Stimulated activated CD4-positive, alpha-beta T cell treated with anti-CD3 and anti-CD28 coated beads, Interleukin-4, amount 100 ng/mL, for 4 hours (primary cell): ENCODE data around the gene TBC1D22A.

Source experiments
- DNase-seq, 2 experiments: peaks; one replicate each; pipeline ENCODE4 v3.0.0-alpha.2; 2020

TBC1D22A gene

DNA sequence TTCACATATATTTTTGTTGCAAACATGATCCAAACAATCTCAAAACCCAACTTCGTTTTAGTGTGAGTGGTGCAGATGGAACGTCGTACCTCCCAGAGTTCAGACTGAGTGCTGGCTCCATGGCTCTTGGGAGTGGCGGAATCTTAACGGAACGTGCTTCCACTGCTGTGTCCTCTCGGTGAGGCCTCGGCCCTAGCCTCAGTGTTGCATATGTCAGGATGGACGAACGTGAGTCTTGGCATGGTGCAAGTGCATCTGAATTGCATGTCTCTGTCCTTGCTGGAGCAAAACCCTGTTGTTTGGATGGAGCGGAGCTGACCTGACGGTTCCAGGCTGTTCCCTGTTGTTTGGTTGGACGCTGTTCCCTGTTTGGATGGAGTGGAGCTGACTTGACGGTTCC is 306.8 kb downstream of the TBC1D22A start:
- no peak for DNase-seq

DNA sequence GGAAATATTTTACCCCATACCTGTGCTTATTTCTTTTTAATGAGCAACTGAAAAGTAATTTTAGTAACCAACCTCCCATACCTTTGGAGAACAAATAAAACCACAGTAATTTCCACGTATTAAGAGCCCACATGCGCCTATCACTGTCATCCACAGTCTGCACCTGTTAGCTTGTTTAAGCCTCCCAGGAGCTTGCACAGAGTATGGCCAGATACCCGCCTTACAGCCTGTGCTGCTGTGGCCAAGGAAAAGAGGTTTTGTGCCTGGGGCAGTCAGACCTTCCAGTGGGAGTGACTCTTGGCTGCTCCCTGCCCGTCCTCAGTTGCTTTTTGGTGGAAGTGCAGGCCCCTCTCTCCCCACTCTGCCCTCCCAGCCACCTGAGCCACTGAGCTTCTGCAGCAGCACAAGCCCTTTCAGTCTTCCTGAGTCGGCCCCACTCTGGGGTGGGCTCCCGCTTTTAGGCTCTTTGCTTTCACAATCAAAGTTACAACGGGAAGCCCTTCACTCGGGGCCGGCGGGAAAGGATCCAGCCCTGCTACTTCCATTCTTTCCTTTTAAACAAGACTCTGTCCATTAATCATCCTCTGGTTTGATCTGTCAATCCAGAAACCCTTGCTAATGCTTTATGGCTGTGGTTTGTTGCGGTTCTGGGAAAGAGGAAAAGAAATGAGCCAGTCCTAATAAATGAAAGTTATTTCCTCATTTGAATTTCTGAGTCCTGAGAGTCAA is 308.8 kb downstream of the TBC1D22A start:
- no peak for DNase-seq

DNA sequence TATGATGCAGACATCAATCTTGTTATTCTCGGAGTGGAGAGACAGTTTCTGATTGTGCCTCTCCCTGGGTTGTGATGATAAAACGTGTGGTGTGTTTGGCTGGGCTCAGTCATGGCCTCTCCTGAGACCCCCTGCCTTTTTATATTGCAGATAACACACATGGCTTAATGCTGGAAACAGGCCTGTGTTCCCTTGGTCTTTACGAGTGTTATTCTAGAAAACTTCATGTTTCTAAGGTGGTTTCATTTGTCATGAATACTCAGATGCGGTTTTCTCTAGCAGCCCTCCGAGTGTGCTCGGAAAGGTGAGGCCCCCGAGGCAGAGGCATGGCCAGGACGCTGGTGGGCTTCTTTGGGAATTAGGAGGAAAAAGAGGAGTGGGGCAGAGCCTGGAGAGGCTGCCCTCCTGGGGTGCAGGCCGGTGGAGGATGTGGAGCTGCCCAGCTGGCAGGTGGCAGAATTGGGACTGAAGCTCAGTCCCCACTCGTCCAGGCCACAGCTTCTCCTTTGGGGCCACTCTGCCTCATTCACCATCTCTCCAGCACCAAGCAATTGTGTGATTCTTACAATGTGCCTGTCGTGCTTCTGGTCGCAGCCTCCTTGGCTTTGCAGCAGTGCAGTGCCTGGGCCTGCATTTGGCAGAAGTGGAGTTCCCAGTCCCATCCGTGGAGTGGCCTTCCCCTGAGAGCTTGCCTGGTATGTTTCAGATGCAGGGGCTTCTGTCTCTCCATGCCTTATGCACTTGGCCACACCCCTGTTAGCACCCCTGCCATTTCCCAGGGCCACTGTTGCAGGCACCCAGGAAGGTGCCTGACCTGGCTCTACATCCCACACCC is 309.6 kb downstream of the TBC1D22A start:
- DNase-seq: no peak

DNA sequence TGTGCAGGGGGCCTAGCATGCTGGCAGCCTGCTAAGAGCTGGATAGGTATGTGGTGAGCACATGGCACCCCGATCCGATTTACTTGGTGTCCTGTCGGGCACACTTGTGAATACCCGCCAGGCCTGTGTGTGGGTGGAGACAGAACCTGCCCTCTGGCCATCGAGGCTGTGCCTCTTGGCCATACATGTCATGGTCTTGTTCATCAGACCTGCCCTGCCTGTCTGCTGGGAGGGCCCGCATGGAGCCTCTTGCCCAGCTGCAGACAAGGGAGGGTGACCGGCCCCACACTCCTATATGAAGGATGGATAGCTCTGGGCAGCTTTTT is 310.2 kb downstream of the TBC1D22A start:
- DNase-seq: no peak

DNA sequence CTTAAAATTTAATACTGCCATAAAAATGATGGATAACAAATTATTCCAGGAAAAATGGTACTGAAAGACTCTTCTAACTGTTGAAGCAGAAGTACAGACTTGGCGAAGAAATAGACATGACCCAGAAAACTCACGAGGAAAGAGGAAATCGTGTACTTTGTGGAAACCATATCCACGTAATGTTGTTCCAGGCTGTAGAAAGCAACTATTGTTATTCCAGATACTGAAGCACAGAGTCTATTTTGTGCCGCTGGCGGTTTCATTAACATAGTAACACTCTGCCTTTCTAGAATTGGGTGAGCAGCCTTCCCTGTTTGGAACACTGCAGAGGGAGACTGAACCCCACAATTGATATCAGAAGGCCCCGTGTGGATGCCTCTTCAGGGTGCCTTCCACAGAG is 310.6 kb downstream of the TBC1D22A start:
- DNase-seq: no peak

DNA sequence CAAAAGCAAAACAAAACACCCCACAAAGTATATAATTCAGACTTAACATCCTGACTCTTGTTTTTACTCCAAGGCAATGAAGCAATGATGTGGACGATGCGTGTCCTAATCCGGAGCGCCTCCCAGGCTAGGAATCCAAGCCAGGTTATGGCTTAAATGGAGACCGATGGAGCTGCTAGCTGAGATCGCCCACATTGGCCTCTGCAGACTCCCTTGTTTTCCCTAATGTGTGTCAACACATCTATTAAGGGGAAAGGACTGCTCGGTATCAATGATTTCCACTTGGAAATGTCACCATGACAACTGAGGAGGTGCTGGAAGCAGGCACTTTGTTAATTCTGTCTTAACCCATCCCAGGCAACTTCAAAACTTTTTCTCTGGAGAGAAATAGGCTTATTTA is 311.7 kb downstream of the TBC1D22A start:
- no peak for DNase-seq

DNA sequence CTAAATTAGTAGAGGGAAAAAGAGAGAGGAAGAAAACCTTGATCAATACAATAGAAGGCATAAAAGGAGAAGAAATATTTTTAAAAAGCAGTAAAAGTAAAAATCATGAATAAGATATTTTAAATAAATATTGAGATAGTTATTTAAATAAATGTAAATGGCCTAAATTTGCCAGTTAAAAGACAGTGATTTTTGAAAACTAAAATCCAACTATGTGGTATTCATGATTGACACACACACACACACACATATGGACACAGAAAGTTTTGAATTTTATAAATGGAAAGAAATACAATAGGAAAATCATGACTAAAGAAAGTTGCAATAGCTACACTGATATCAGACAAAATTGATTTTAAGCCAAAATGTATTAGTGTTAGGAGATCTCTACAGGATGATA is 313.1 kb downstream of the TBC1D22A start:
- DNase-seq: no peak

DNA sequence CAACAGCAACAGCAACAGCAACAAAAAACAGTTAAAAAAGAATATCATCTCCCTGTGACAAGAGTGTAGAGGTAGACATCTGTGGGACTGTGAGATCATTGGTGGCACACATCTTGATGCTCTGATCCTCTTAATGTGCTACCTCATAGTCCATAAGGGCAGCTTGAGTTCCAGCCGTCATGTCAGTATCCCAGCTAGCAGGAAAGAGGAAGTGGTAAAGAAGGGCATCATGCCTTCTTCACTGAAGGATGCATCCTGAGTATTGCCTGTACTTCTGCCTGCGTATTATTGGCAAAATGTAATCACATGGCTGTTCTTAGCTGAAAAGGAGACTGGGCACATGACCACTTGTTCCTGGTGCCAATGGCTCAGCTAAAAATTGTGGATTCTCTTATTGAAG is 314.3 kb downstream of the TBC1D22A start:
- no peak for DNase-seq

DNA sequence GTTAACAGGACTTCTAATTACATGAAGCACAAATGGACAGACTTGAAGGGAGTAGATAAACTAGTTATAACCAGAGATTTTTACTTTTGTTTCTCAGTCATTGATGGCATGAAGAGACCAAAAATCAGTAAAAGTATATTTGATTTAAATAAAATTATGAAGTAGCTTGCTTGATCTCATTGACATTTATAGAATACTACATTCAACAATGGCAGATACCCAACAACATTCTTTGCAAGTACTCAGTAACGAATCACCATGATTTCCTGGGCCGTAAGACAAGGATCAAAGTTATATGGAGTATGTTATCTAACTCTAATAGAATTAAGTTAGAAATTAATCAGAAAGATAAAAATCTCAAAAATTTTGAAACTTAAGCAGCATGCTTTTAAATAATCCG is 317.6 kb downstream of the TBC1D22A start:
- DNase-seq: no peak

DNA sequence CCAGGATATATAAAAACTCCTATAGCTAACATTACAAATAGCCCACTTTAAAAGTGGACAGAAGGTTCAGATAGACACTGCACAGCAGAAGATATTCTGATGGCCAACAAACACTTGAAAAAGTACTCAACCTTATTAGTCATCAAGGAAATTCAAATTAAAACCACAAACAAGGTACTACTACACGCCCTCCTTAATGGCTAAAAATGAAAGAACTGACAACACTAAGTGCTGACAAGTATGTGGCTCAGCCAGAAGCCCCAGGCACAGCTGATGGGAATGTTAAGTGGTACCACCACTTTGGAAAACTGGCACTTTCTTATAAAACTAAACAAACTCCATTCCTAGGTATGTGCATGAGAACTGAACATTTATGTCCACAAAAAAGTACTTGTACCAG is 320.1 kb downstream of the TBC1D22A start:
- DNase-seq: no peak

DNA sequence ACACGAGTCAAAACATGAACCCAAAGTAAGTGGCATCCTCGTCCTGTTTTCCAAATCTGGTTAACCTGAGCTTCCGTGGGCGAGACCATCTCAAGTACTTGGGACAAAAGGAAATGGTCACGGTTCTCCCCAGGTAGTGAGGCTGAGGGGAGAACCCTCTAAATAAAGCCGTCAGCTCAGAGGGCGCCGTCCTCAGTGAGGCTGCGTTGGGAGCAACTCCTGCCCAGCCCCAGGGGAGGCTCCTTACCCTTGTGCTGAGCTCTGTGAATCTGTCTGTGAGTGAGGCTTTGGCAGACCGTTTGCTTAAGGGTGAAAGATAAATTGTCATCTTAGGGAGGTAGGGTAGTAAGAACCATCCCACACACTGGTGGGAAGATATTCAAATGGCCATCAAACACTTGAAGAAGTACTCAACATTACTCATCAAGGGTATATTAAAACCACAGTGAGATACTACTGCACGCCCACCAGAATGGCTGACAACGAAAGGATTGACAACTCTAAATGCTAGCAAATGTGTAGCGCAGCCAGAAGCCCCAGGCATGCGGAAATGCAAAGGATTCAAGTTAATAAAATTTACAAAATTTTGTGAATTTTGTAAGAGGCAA is 321.0 kb downstream of the TBC1D22A start:
- no peak for DNase-seq

DNA sequence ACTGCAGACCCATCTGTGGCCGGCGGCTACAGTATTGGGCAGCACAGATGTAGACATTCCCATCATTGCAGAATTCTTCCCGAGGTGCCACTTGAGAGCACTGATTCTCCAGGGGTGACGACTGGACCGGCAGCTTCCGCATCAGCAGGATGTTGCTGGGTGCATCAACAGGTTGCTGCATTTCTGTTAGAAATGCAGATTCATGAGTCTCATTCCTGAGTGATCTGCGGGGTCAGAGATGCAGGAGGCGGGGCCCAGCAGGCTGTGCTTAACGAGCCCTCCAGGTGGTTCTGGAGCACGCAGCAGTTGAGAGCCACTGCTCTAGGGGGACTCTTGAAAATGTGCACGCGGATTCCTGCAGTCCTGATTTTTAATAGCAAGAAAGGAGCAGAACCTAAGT is 321.8 kb downstream of the TBC1D22A start:
- no peak for DNase-seq

DNA sequence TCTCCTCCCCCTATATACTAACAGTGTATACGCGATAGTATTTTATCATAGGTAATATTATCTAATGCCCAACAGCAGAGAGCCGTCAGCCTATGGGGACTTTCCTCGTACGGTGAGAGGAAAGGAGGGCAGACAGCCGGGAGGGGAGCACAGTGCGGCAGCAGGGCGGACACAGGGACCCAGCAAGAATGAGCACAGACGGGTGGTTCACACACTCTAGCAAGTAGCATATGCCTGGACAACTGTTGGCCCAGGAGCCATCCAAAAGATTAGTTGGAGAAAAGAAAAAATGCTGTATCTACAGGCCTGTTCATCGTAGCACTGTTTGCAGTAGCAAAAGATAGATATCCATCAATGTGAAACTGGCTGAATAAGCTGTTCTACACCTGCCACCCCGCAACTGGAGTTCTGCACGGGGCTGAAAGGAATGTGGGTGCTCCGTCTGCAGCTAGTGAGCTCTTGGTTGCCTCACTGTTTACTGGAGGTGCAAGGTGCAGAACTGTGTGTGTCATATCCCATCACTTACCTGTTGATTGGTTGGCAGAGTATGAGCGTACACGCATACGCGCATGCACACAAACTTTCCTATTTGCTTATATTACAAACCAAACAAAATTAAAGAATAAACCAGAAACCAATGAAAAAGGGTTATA is 324.3 kb downstream of the TBC1D22A start:
- no peak for DNase-seq

DNA sequence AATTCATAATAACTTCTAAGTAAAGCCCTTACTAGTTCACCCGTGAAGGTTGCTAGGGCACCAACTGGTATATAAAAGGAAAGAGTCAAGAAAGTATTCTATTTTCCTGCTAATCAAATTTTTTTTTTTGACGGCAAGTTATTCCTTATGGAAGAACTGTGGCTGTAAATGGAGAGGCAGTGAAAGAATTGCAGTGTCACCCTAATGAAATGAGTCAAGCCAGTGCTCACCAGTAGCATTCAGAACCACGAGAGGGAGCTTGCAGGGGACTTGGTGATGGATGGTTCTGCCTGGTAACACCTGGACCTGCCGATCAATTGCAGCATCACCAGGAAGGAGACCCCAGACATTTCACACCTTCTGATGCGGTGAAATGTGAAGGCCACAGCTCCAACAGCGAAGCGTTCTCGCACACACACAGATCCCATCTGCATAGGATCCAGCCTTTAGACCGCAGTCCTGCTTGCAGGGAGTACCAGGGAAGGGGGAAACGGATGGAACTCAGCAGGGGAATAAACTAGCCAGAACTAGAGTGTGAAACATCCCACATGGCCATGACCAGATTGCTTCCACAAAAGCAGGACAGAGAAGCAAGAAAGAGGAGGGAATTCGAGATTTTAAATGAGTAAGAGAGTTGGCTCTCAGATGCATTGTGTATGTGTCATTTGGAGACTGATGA is 326.2 kb downstream of the TBC1D22A start:
- no peak for DNase-seq

DNA sequence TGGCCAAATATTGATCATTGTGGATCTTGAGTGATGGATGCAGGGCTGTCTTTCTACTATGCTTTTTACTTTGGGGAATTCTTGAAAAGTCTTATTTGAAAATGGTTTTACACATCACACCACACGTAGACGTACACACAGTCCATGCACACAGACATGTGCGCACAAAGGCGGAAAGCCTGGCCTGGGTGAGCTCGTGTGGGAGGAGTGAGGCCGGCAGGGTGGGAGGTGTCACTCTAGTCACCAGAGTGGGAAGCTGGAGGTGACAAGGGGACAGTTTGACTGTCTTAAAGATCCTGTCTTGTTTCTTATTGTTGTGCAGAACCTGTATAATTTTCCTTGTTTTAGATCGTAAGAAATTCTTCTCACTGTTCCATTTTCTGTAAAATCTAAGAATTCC is 326.9 kb downstream of the TBC1D22A start:
- DNase-seq: no peak

DNA sequence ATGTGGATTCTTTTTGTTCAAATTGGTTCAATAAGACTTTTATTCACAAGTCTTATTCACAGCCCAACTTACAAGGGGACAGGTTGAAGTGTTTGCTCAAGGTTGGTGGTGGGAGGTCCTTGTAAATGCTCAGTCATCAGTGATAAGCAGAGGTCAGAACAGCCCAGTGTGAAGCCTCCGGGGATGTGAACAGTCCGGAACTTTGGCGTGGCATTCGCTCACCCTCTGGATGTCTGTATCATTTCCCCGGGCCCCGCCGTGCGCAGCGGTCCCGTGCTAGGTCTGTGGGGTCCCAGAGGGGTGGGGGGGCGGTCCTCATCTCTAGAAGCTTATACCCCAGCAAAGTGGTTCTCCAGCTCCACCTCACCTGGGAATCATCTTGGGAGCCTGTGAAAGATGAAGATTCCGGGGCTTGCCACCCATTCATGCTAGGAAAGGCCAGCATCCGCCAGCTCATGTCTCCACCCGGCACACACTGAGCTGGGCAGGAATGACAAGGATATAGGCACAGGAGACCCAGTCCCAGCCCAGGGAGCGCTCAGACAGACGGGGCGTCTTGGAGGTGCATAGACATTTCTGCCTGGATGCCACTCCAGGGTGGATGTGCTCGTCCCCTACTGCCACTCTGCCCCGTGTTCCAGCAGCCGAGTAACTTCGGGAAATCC is 327.5 kb downstream of the TBC1D22A start:
- DNase-seq: no peak

DNA sequence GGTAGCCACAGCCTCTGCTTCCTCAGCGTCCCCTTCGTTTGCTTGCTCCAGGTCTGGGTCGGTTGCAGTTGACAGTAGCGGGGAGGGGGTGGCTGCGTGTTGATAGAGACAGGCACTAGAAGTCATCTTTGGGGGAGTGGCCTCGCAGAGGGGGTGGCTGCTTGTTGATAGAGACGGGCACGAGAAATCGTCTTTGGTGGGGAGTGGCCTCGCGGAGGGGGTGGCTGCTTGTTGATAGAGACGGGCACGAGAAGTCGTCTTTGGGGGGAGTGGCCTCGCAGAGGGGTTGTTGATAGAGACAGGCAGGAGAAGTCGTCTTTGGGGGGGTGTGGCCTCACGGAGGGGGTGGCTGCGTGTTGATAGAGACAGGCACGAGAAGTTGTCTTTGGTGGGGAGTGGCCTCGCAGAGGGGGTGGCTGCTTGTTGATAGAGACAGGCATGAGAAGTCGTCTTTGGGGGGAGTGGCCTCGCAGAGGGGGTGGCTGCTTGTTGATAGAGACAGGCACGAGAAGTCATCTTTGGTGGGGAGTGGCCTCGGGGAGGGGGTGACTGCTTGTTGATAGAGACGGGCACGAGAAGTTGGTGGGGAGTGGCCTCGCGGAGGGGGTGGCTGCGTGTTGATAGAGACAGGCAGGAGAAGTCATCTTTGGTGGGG is 328.3 kb downstream of the TBC1D22A start:
- no peak for DNase-seq

DNA sequence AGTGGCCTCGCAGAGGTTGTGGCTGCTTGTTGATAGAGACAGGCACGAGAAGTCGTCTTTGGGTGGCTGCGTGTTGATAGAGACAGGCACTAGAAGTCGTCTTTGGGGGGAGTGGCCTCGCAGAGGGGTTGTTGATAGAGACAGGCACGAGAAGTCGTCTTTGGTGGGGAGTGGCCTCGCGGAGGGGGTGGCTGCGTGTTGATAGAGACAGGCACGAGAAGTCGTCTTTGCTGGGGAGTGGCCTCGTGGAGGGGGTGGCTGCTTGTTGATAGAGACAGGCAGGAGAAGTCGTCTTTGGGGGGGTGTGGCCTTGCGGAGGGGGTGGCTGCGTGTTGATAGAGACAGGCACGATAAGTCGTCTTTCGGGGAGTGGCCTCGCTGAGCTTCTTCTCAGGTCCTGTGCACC is 328.8 kb downstream of the TBC1D22A start:
- DNase-seq: no peak

DNA sequence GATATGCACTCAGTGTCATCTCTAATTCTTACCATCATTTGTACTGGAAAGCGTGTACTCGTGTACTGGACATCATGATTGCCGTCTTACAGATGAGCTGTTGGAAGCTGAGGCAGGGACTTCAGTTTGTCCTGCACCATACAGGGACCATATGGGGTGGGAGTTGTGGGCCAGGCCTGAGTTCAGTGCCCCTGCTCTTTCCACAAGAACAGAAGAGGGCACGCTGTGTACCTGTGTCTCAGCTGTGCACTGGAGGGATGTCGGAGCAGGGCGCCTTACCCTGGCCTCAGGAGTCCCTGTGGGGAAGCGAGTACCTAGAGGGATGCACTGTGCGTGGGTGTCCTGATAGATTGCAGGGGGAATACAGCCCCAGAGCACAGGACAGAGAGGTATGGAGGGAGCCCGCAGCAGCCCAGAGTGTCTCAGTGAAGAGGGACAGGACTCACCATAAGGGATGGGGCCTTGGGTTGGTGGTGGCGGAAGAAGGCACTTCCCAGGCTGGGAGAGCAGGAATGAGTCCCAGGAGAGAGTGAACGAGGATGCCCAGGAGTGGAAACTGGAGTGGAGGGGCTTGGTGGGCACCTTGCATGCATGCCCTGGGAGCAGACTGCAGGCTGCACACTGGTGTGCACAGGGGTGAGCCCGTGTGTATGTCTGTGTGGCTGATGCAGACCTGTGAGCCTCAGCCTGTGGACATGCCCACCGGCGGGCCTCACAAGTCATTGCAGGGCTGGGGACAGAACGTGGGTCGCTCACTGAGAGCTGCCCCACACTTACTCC is 329.7 kb downstream of the TBC1D22A start:
- DNase-seq: no peak

DNA sequence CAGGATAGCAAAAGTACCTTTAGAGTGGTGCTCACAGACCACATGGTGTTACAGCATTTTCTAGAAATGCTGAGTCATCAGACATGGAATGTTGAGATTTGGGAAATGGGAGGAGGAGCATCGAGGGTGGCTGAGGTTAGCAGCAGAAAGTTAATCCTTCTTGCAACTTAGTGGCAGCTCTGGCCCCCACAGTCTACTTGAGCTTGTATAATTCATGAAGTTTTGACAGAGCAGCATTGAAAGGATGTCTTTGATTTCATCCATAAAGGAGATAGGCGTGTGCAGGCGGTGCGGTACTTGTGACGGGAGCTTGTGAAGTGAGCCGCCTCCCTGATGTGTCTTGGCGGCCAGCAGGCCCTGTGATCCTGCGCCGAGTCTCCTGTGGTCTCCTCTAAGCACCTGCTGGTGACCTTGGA is 330.5 kb downstream of the TBC1D22A start:
- DNase-seq: no peak

DNA sequence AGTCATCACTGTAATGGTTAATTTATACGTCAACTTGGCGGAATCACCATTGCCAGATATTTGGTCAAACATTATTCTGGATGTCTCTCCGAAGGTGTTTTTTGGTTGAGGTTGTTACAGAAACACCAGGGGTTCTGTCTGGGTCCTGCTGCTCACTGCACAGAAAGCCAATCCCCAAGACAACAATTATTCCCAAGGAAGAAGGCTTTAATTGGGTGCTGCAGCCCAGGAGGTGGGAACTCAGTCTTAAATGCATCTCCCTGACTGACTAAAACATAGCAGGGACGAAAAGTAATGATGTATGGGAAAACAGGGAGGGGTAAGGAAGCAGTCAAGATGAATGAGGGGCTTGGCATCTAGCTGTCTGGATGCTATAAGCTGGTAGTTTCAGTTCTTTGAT is 331.3 kb downstream of the TBC1D22A start:
- no peak for DNase-seq
